ENCODE results near the gene TBX5.

Gene TBX5

DNA sequence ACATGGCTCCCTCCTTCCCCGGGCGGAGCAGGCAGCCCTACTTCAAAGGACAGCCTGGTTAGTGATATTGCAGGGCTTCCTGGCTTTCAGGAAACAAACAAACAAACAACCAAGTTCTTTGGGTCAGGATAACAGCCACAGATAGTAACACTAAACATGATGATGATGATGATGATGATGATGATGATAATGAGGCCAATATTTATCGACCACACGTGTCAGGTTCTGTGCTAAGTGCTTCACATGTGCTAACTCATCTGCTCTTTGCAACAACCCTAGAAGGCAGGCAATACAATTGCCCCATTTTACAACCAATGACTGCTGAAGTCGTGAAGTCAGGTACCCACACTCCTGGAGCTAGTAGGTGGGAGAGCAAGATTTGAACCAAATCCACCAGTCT lies 44.1 kb upstream of the TBX5 start:
- H3K27me3 ChIP-seq (ENCODE audit: control insufficient read depth, low read length), result peaks cover 15% of the 10 kb centered on the region; the same call in 1 of the 2 replicates
- no peak overlapping the region for H3K4me2 ChIP-seq (ENCODE audit: low read length)
- H4K20me1 ChIP-seq (ENCODE audit: control insufficient read depth, insufficient read depth, low read depth, low read length), result no peaks in the 10 kb centered on the region
- H3F3A ChIP-seq (ENCODE audit: control insufficient read depth, insufficient read depth), result no peaks in the 10 kb centered on the region
- H3K27ac ChIP-seq (ENCODE audit: low read depth, low read length), result no peak overlapping the region
- no peak for TF ChIP-seq CTCF (IDR thresholded peaks at IDR 0.05; ENCODE audit: low read depth, low read length, poor library complexity, severe bottlenecking)
- TF ChIP-seq EZH2phosphoT487 (IDR thresholded peaks at IDR 0.05; ENCODE audit: borderline replicate concordance, low read length), result no peak
- H3K79me2 ChIP-seq (ENCODE audit: control insufficient read depth, low read length), result no peaks in the 10 kb centered on the region
- H3K4me1 ChIP-seq (ENCODE audit: control insufficient read depth, low read length), result no peaks in the 10 kb centered on the region
- H3K9me2 ChIP-seq (replicated peaks; ENCODE audit: control insufficient read depth, low read length), result no peaks in the 10 kb centered on the region
- no peaks in the 10 kb centered on the region for H3K36me3 ChIP-seq (ENCODE audit: control insufficient read depth, low read length)
- no peak overlapping the region for H3K4me3 ChIP-seq (ENCODE audit: low read length)
- no peaks in the 10 kb centered on the region for H3K9me3 ChIP-seq (ENCODE audit: control insufficient read depth, insufficient read depth, low read length)

DNA sequence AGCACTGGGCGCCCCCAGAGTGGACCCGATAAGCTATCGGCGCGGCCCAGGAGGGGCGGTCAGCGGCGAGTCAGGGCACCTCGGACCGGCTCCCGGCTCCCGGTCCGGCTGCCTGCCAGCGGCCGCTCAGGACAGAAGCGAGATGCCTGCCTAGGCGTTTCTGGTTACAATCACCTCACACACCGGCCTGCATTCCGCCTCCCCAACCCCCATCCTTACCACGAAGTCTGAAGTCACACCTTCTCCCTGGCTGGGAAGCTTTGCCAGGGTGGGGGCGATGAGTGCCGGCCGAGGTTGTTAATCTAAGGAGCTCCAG lies 42.6 kb upstream of the TBX5 start:
- H3K4me3 ChIP-seq (ENCODE audit: low read length), result no peak overlapping the region
- no peaks in the 10 kb centered on the region for H4K20me1 ChIP-seq (ENCODE audit: control insufficient read depth, insufficient read depth, low read depth, low read length)
- H3K27me3 ChIP-seq (ENCODE audit: control insufficient read depth, low read length), result peaks cover 15% of the 10 kb centered on the region; the same call in 1 of the 2 replicates
- TF ChIP-seq EZH2phosphoT487 (IDR thresholded peaks at IDR 0.05; ENCODE audit: borderline replicate concordance, low read length) (no peak), CTCF (IDR thresholded peaks at IDR 0.05; ENCODE audit: low read depth, low read length, poor library complexity, severe bottlenecking) (no peak)
- H3K9me2 ChIP-seq (replicated peaks; ENCODE audit: control insufficient read depth, low read length), result no peaks in the 10 kb centered on the region
- H3K36me3 ChIP-seq (ENCODE audit: control insufficient read depth, low read length), result no peaks in the 10 kb centered on the region
- no peak overlapping the region for H3K4me2 ChIP-seq (ENCODE audit: low read length)
- H3K4me1 ChIP-seq (ENCODE audit: control insufficient read depth, low read length), result no peaks in the 10 kb centered on the region
- H3K79me2 ChIP-seq (ENCODE audit: control insufficient read depth, low read length), result no peaks in the 10 kb centered on the region
- H3K27ac ChIP-seq (ENCODE audit: low read depth, low read length), result no peak overlapping the region
- H3K9me3 ChIP-seq (ENCODE audit: control insufficient read depth, insufficient read depth, low read length), result no peaks in the 10 kb centered on the region
- no peaks in the 10 kb centered on the region for H3F3A ChIP-seq (ENCODE audit: control insufficient read depth, insufficient read depth)

- Histone ChIP-seq H3K79me2 (ENCODE audit: control insufficient read depth, low read length) (no peaks in the 10 kb centered on the region), H3K27ac (ENCODE audit: low read depth, low read length) (no peak overlapping the region), H3K4me3 (ENCODE audit: low read length) (no peak overlapping the region), H3K9me2 (replicated peaks; ENCODE audit: control insufficient read depth, low read length) (no peaks in the 10 kb centered on the region), H3F3A (ENCODE audit: control insufficient read depth, insufficient read depth) (no peaks in the 10 kb centered on the region), H3K4me2 (ENCODE audit: low read length) (no peak overlapping the region), H3K9me3 (ENCODE audit: control insufficient read depth, insufficient read depth, low read length) (no peaks in the 10 kb centered on the region), H3K36me3 (ENCODE audit: control insufficient read depth, low read length) (no peaks in the 10 kb centered on the region), H3K27me3 (ENCODE audit: control insufficient read depth, low read length) (peaks cover 15% of the 10 kb centered on the region; the same call in 1 of the 2 replicates), H3K4me1 (ENCODE audit: control insufficient read depth, low read length) (no peaks in the 10 kb centered on the region), H4K20me1 (ENCODE audit: control insufficient read depth, insufficient read depth, low read depth, low read length) (no peaks in the 10 kb centered on the region)
- no peak for TF ChIP-seq EZH2phosphoT487 (IDR thresholded peaks at IDR 0.05; ENCODE audit: borderline replicate concordance, low read length)
- no peak for TF ChIP-seq CTCF (IDR thresholded peaks at IDR 0.05; ENCODE audit: low read depth, low read length, poor library complexity, severe bottlenecking)
Observed at GRCh38 chr12:114447799-114448617, 42.1 kb upstream of the TBX5 start.

Data from DOHH2 (cell line).